ENCODE results near the gene DMD.

- TF ChIP-seq POLR2AphosphoS5 (IDR thresholded peaks at IDR 0.05; ENCODE audit: low read depth, low read length) (no peak), POLR2A (IDR thresholded peaks at IDR 0.05; ENCODE audit: low read depth, low read length) (no peak)
These were observed 2085.1 kb downstream of the DMD start for GRCh38 chrX:31126205-31126604.
